Ramos (cell line): ENCODE results near the gene ST6GALNAC5.

ENCODE experiments used
- in situ Hi-C: fragments of 300-500 bp; cut with MboI; formaldehyde crosslinking; loops from one replicate; pipeline ENCODE4 v1.14.3; 2022; ENCODE audit warnings: low sequenced_read_pairs; ENCODE audit not compliant: unreplicated experiment

The ST6GALNAC5 gene

GRCh38 chr1:77095236-77095635 is 228.0 kb downstream of the ST6GALNAC5 start:
- in situ Hi-C loops: no loop called here

GRCh38 chr1:77096496-77097255 is 229.4 kb downstream of the ST6GALNAC5 start:
- in situ Hi-C loops: no loop called here

- in situ Hi-C loops: no loop called here
These were observed 233.6 kb downstream of the ST6GALNAC5 start for GRCh38 chr1:77100875-77101274.

- in situ Hi-C loops: no loop called here
These were observed 236.2 kb downstream of the ST6GALNAC5 start for GRCh38 chr1:77103486-77103885.

GRCh38 chr1:77104672-77105071 is 237.4 kb downstream of the ST6GALNAC5 start:
- in situ Hi-C loops: no loop called here
